MM.1S (cell line): ENCODE measurements around the gene PLEKHG5.

Experiments
- DNase-seq: peaks from one replicate; pipeline ENCODE4 v3.0.0-alpha.2; 2015
- H2AFZ ChIP-seq: fragments of 300-600 bp; sonication (generic); 2 replicates; pipeline ENCODE4 v1.6.0; 2016; ENCODE audit warnings: antibody characterized with exemption, low read length
- H3F3A ChIP-seq: fragments of 300-600 bp; sonication (generic); 2 replicates; pipeline ENCODE4 v1.6.1; 2016; ENCODE audit warnings: mild to moderate bottlenecking, antibody characterized with exemption, low read length, moderate library complexity, mixed read lengths; ENCODE audit not compliant: insufficient read depth
- H3K27ac ChIP-seq: fragments of 300-600 bp; sonication (generic); 2 replicates; pipeline ENCODE4 v1.5.1; 2016; ENCODE audit warnings: mild to moderate bottlenecking, low read length
- H3K27me3 ChIP-seq: fragments of 300-600 bp; sonication (generic); replicated peaks from 2 replicates; pipeline ENCODE4 v1.6.0; 2016; ENCODE audit warnings: low read length; ENCODE audit not compliant: insufficient read depth
- H3K36me3 ChIP-seq: fragments of 300-600 bp; sonication (generic); replicated peaks from 2 replicates; pipeline ENCODE4 v1.6.1; 2016; ENCODE audit warnings: mild to moderate bottlenecking, low read length, mixed read lengths; ENCODE audit not compliant: insufficient read depth
- H3K4me1 ChIP-seq: fragments of 300-600 bp; sonication (generic); 2 replicates; pipeline ENCODE4 v1.6.1; 2016; ENCODE audit warnings: low read length, mixed read lengths
- H3K4me2 ChIP-seq: fragments of 300-600 bp; sonication (generic); 2 replicates; pipeline ENCODE4 v1.6.0; 2016; ENCODE audit warnings: low read depth, low read length
- H3K4me3 ChIP-seq: fragments of 300-600 bp; sonication (generic); 2 replicates; pipeline ENCODE4 v1.5.1; 2016; ENCODE audit warnings: low read length, mixed read lengths
- H3K79me2 ChIP-seq: fragments of 300-600 bp; sonication (generic); 2 replicates; pipeline ENCODE4 v1.6.1; 2016; ENCODE audit warnings: mixed run types, low read length, mixed read lengths
- H3K9ac ChIP-seq: fragments of 300-600 bp; sonication (generic); 2 replicates; pipeline ENCODE4 v1.6.1; 2016; ENCODE audit warnings: low read length, mixed read lengths
- H3K9me2 ChIP-seq: fragments of 300-600 bp; sonication (generic); replicated peaks from 2 replicates; pipeline ENCODE4 v1.6.1; 2016; ENCODE audit warnings: mild to moderate bottlenecking, low read length, mixed read lengths; ENCODE audit not compliant: insufficient read depth
- H3K9me3 ChIP-seq: fragments of 300-600 bp; sonication (generic); replicated peaks from 2 replicates; pipeline ENCODE4 v1.6.1; 2016; ENCODE audit warnings: mild to moderate bottlenecking, low read length, mixed read lengths; ENCODE audit not compliant: insufficient read depth
- H4K20me1 ChIP-seq: fragments of 300-600 bp; sonication (generic); 2 replicates; pipeline ENCODE4 v1.6.1; 2016; ENCODE audit warnings: mild to moderate bottlenecking, low read length, moderate library complexity, mixed read lengths; ENCODE audit not compliant: insufficient read depth
- EZH2 ChIP-seq: fragments of 300-600 bp; sonication (generic); optimal IDR thresholded peaks from 2 replicates; pipeline ENCODE3; 2017; ENCODE audit warnings: low read depth, mild to moderate bottlenecking, antibody characterized with exemption, low read length, mixed read lengths
- EZH2phosphoT487 ChIP-seq: fragments of 300-600 bp; sonication (generic); IDR thresholded peaks from 2 replicates; pipeline ENCODE4 v1.6.1; 2018; ENCODE audit warnings: antibody characterized with exemption, low read length
- TF ChIP-seq, protein P1 (sequence below): fragments of 300-600 bp; sonication (generic); IDR thresholded peaks from 2 replicates; pipeline ENCODE4 v1.5.1; 2016; ENCODE audit warnings: antibody characterized with exemption, low read length, mixed read lengths

The PLEKHG5 gene

DNA sequence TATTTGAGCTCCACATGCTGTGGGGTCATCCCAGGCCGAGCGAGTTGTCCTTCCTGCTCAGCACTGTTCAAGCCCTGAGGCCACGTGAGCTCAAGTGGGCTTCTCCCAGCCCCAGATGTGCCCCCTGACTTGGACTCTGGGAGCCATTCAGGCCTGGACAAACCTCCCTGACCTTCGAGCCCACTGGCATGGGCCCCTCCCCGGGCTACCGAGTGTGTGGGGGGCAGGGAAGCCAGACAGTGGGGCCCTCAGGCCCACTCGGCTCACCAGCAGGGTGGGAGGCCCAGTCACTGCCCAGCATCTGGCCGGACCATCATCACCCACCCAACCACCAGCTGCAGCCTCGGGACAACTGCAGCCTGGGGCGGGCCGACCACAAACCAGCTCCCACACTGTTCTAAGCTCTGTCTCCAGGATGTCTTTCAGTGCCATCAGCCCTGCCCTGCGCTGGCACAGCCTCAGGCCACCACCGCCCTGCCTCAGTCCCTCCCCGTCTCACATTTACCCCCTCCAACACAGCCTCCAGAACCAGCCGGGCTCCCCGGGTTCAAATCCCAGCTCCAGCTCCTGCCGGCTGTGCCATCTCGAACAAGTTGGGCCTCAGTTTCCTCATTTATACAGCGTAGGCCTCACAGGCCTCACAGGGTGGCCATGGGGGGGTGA, 20.9 kb upstream of the PLEKHG5 start:
- Histone ChIP-seq H3K4me3 (no peak overlapping the region), H3K9me3 (no peaks in the 10 kb centered on the region), H3K4me2 (no peak overlapping the region), H3K9ac (no peak overlapping the region), H4K20me1 (no peaks in the 10 kb centered on the region), H3K9me2 (no peaks in the 10 kb centered on the region), H3K4me1 (peaks cover 4% of the 10 kb centered on the region; the same call in 1 of the 2 replicates), H3K36me3 (no peaks in the 10 kb centered on the region), H3K27ac (no peak overlapping the region), H2AFZ (no peak overlapping the region), H3F3A (no peaks in the 10 kb centered on the region), H3K79me2 (no peaks in the 10 kb centered on the region), H3K27me3 (peaks cover 27% of the 10 kb centered on the region)
- no peak for DNase-seq
- TF ChIP-seq, protein P1, sequence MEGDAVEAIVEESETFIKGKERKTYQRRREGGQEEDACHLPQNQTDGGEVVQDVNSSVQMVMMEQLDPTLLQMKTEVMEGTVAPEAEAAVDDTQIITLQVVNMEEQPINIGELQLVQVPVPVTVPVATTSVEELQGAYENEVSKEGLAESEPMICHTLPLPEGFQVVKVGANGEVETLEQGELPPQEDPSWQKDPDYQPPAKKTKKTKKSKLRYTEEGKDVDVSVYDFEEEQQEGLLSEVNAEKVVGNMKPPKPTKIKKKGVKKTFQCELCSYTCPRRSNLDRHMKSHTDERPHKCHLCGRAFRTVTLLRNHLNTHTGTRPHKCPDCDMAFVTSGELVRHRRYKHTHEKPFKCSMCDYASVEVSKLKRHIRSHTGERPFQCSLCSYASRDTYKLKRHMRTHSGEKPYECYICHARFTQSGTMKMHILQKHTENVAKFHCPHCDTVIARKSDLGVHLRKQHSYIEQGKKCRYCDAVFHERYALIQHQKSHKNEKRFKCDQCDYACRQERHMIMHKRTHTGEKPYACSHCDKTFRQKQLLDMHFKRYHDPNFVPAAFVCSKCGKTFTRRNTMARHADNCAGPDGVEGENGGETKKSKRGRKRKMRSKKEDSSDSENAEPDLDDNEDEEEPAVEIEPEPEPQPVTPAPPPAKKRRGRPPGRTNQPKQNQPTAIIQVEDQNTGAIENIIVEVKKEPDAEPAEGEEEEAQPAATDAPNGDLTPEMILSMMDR = no peak
- TF ChIP-seq EZH2phosphoT487 (no peak), EZH2 (no peak)

- Histone ChIP-seq H3K4me3 (no peak overlapping the region), H3F3A (no peaks in the 10 kb centered on the region), H2AFZ (no peak overlapping the region), H3K27ac (no peak overlapping the region), H4K20me1 (no peaks in the 10 kb centered on the region), H3K4me1 (peaks cover 4% of the 10 kb centered on the region; the same call in 1 of the 2 replicates), H3K27me3 (peaks cover 33% of the 10 kb centered on the region), H3K9me3 (no peaks in the 10 kb centered on the region), H3K4me2 (no peak overlapping the region), H3K79me2 (no peaks in the 10 kb centered on the region), H3K9me2 (no peaks in the 10 kb centered on the region), H3K36me3 (no peaks in the 10 kb centered on the region), H3K9ac (no peak overlapping the region)
- no peak for DNase-seq
- TF ChIP-seq EZH2phosphoT487 (no peak), EZH2 (no peak)
- TF ChIP-seq, protein P1 = no peak
These were observed 20.2 kb upstream of the PLEKHG5 start for GRCh38 chr1:6511561-6512244.

- H3K9me3 ChIP-seq = no peaks in the 10 kb centered on the region
- no peaks in the 10 kb centered on the region for H3F3A ChIP-seq
- TF ChIP-seq, protein P1 = no peak
- TF ChIP-seq EZH2 (no peak), EZH2phosphoT487 (no peak)
- peaks cover 40% of the 10 kb centered on the region for H3K27me3 ChIP-seq
- no peak overlapping the region for H3K9ac ChIP-seq
- no peaks in the 10 kb centered on the region for H4K20me1 ChIP-seq
- no peak overlapping the region for H3K27ac ChIP-seq
- H3K4me1 ChIP-seq = peaks cover 4% of the 10 kb centered on the region; the same call in 1 of the 2 replicates
- no peaks in the 10 kb centered on the region for H3K9me2 ChIP-seq
- no peaks in the 10 kb centered on the region for H3K79me2 ChIP-seq
- no peak overlapping the region for H3K4me3 ChIP-seq
- H2AFZ ChIP-seq = no peak overlapping the region
- DNase-seq = no peak
- H3K36me3 ChIP-seq = no peaks in the 10 kb centered on the region
- no peak overlapping the region for H3K4me2 ChIP-seq
These were observed 19.6 kb upstream of the PLEKHG5 start for GRCh38 chr1:6511056-6511455.
